ENCODE measurements around the gene GGA2.

GRCh38 chr16:23433261-23433920 is 76.9 kb downstream of the GGA2 start:
- TF ChIP-seq POLR2A (IDR thresholded peaks at IDR 0.05): no peak
- no peak for TF ChIP-seq CTCF (IDR thresholded peaks at IDR 0.05)
